HepG2 (cell line): Measurements from ENCODE around the gene PTH1R. TPM values are rescaled to one million over a fixed set of nuclear protein-coding genes. Genes with fewer than 3 reads are reported as not detected.

Source experiments
- ATAC-seq: fragments of 200-7000 bp; cut with Tn5 transposase; 3 replicates; pipeline ENCODE4 v1.9.1; 2020; ENCODE audit warnings: mild to moderate bottlenecking, moderate library complexity
- BruUV-seq: library from RNA; stranded (reverse); fragments of 400-500 nt; replicated peaks from 2 replicates; lab custom pipeline; 2021; lab: Mats Ljungman, UMichigan
- CTCF ChIA-PET: fragments of 300-600 bp; formaldehyde crosslinking; extraction: SDS; loops from one replicate; lab custom pipeline; 2021; ENCODE audit warnings: low total read pairs, inconsistent platforms, low intra/inter-chr PET ratio; lab: Yijun Ruan, JAX
- POLR2A ChIA-PET: fragments of 350-600 bp; sonication (Branson Sonifier 250); formaldehyde crosslinking; loops from one replicate; lab custom pipeline; 2020; ENCODE audit warnings: antibody characterized with exemption, inconsistent platforms; lab: Yijun Ruan, JAX
- DNase-seq: peaks from one replicate; pipeline ENCODE4 v3.0.0-alpha.2; 2015; ENCODE audit warnings: low spot score
- FAIRE-seq: peaks from 3 replicates; lab custom pipeline; 2011; peaks lifted over from hg19 to GRCh38; lab: Jason Lieb, UNC
- H2AFZ ChIP-seq: one replicate; pipeline ENCODE4 v1.6.1; 2011; ENCODE audit warnings: low read length, inconsistent platforms
- H3K27ac ChIP-seq: fragments of 300-600 bp; 3 replicates; pipeline ENCODE4 v1.8.0; 2011; ENCODE audit warnings: mixed run types, mild to moderate bottlenecking, mixed read lengths, low read length, inconsistent platforms; ENCODE audit not compliant: insufficient read depth; ENCODE audit errors: extremely low read length
- H3K27me3 ChIP-seq, 2 experiments: fragments of 200-600 bp in 1 of 2; 2 replicates in 1 of 2; 3 replicates in 1 of 2; pipeline versions ENCODE4 v1.6.0 to v1.8.0; 2011; ENCODE audit warnings: low read length in 2 of 2, mild to moderate bottlenecking in 2 of 2, moderate library complexity in 2 of 2, inconsistent platforms in 1 of 2; ENCODE audit not compliant: insufficient read depth in 2 of 2, control insufficient read depth in 1 of 2
- H3K36me3 ChIP-seq, 2 experiments: fragments of 200-600 bp in 1 of 2; replicated peaks in 1 of 2; 2 replicates in 1 of 2; 3 replicates in 1 of 2; pipeline versions ENCODE4 v1.5.1 to v1.8.0; 2011; ENCODE audit warnings: low read length in 2 of 2, inconsistent platforms in 1 of 2; ENCODE audit not compliant: insufficient read depth in 2 of 2, control insufficient read depth in 1 of 2
- H3K4me1 ChIP-seq: 2 replicates; pipeline ENCODE4 v1.5.1; 2012; ENCODE audit warnings: low read length, inconsistent platforms; ENCODE audit not compliant: insufficient read depth
- H3K4me2 ChIP-seq: 2 replicates; pipeline ENCODE4 v1.6.0; 2011; ENCODE audit warnings: low read depth, low read length, inconsistent platforms
- H3K4me3 ChIP-seq, 3 experiments: fragments of 200-600 bp in 1 of 3; sonication (generic), shearing (Covaris generic) in 1 of 3; replicated peaks in 1 of 3; 2 replicates each; pipeline ENCODE4 v1.5.1; 2011 to 2016; ENCODE audit warnings: low read length in 3 of 3, inconsistent platforms in 2 of 3, low read depth in 2 of 3, mild to moderate bottlenecking in 2 of 3, control low read depth in 1 of 3, mixed read lengths in 1 of 3; ENCODE audit not compliant: insufficient read depth in 1 of 3
- H3K79me2 ChIP-seq: one replicate; pipeline ENCODE4 v1.6.1; 2011; ENCODE audit warnings: low read length, inconsistent platforms; ENCODE audit not compliant: insufficient read depth
- H3K9ac ChIP-seq: 2 replicates; pipeline ENCODE4 v1.6.0; 2011; ENCODE audit warnings: mild to moderate bottlenecking, low read depth, low read length, inconsistent platforms; ENCODE audit not compliant: insufficient read depth
- H3K9me3 ChIP-seq: 2 replicates; pipeline ENCODE4 v1.5.1; 2012; ENCODE audit warnings: mild to moderate bottlenecking, low read length
- H4K20me1 ChIP-seq: 2 replicates; pipeline ENCODE4 v1.6.0; 2011; ENCODE audit warnings: inconsistent platforms, mild to moderate bottlenecking, low read length, moderate library complexity; ENCODE audit not compliant: insufficient read depth
- NFE2L2 ChIP-seq: fragments of 150-350 bp; IDR thresholded peaks from 2 replicates; pipeline ENCODE4 v1.6.1; 2014; ENCODE audit warnings: low read length
- RFX5 ChIP-seq: IDR thresholded peaks from 2 replicates; pipeline ENCODE4 v1.6.1; 2011; ENCODE audit warnings: low read depth, low read length, improper control_type of control experiment
- RNF2 ChIP-seq: fragments of 450-650 bp; conservative IDR thresholded peaks from 2 replicates; pipeline ENCODE4 v1.6.1; 2016; ENCODE audit warnings: low read depth
- SMARCC2 ChIP-seq: fragments of 450-650 bp; IDR thresholded peaks from 2 replicates; pipeline ENCODE4 v1.6.1; 2017; ENCODE audit warnings: antibody characterized with exemption, mild to moderate bottlenecking
- SP5 ChIP-seq: IDR thresholded peaks from 2 replicates; pipeline ENCODE4 v1.6.1; 2016; ENCODE audit warnings: low read depth, borderline replicate concordance
- ZNF3 ChIP-seq: IDR thresholded peaks from 2 replicates; pipeline ENCODE4 v1.7.0; 2017; ENCODE audit warnings: inconsistent platforms
- WGBS: methylation state at CpG from one replicate; pipeline ENCODE4 v1.1.6; 2017; ENCODE audit warnings: low lambda C conversion rate; 5-methylcytosine and 5-hydroxymethylcytosine counted together
- in situ Hi-C: cut with HindIII; loops from 2 replicates; pipeline ENCODE4 v1.10.0; 2017; ENCODE audit warnings: low pct_unique_long_range_greater_than_20kb; ENCODE audit not compliant: extremely low pct_ligation_motif_present
- intact Hi-C: fragments of 100-400 bp; cut with micrococcal nuclease; formaldehyde crosslinking; loops from one replicate; pipeline ENCODE4 v1.10.0; 2022; ENCODE audit not compliant: unreplicated experiment
- polyA plus RNA-seq, 8 experiments: library from polyadenylated mRNA; depleted of rRNA in 3 of 8; stranded (reverse) in 7 of 8; unstranded in 1 of 8; fragments of >200 nt; fragmentation: Illumina TruSeq in 4 of 8; extraction: Trizol in 4 of 8; gene quantifications; 2 replicates each; pipeline versions ENCODE4 v1.2.1 to v1.2.3, GENCODE V29; 2011 to 2016; ENCODE audit warnings: low read depth in 4 of 8, missing spikeins in 1 of 8, mixed read lengths in 1 of 8; ENCODE audit not compliant: insufficient read depth in 1 of 8
- total RNA-seq, 5 experiments: library from RNA; depleted of rRNA; stranded (reverse); fragments of >200 nt; fragmentation: Illumina TruSeq; extraction: Trizol; gene quantifications; 2 replicates each; pipeline ENCODE4 v1.2.3, GENCODE V29; 2016; ENCODE audit warnings: low read depth in 1 of 5
- TF ChIP-seq, protein P1 (sequence below): IDR thresholded peaks from 2 replicates; pipeline ENCODE4 v1.6.1; 2012; ENCODE audit warnings: low read depth, low read length, improper control_type of control experiment
- TF ChIP-seq, protein P2 (sequence below): sonication (generic); formaldehyde crosslinking; conservative IDR thresholded peaks from 2 replicates; pipeline ENCODE4 v1.4.0; 2020; ENCODE audit warnings: missing genetic modification reagents
- TF ChIP-seq, protein P3 (sequence below): sonication (generic); formaldehyde crosslinking; IDR thresholded peaks from 2 replicates; pipeline ENCODE4 v1.8.0; 2022; ENCODE audit warnings: missing genetic modification reagents, mild to moderate bottlenecking, moderate library complexity, borderline replicate concordance

Gene PTH1R
- total and polyA plus RNA-seq, 2 of the 13 experiments (the other 11 are each of a cell fraction or from before 2014, with no cell fraction given), result not detected

DNA sequence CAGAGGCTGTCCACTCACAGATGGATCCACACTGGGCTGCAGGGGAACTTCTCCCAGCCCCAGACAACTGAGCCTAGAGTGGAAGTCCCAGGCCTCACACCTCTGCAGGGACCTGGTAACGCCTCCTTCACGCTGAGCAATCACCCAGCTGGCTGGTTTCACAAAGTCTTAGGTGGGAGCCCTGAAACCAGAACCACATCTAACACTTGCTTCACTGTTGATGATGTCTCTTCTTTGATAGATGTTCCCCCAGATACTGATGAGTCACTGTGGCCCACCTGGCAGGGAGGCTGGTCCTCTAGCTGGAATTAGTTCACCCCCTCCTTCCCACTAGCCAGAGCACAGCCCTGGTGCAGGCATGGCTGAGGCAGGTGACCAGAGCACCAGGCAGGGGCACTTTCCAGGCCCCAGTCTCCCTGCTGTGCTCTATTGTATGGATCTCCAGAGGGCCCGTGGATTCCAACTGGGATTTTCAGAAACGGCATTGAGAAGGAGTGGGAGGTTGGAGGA, 47.8 kb upstream of the PTH1R start:
- Histone ChIP-seq H3K4me2 (no peak overlapping the region), H2AFZ (no peak overlapping the region), H3K27me3 (0 out of 5 replicates have a peak, but pooled peaks cover 0 to 6% of the 10 kb centered on the region in 2 experiments), H3K9me3 (no peaks in the 10 kb centered on the region), H3K27ac (no peak overlapping the region), H3K4me3 (no peak overlapping the region), H3K79me2 (no peaks in the 10 kb centered on the region), H3K4me1 (no peaks in the 10 kb centered on the region), H3K36me3 (no peaks in the 10 kb centered on the region), H4K20me1 (no peaks in the 10 kb centered on the region), H3K9ac (no peak overlapping the region)
- in situ Hi-C loops, result no loop called here
- no TSS peak for BruUV-seq
- 0% methylated on average over 4 of the region's 4 CpGs for WGBS
- no peak for FAIRE-seq
- TF ChIP-seq RNF2, result no peak
- TF ChIP-seq, protein P1, sequence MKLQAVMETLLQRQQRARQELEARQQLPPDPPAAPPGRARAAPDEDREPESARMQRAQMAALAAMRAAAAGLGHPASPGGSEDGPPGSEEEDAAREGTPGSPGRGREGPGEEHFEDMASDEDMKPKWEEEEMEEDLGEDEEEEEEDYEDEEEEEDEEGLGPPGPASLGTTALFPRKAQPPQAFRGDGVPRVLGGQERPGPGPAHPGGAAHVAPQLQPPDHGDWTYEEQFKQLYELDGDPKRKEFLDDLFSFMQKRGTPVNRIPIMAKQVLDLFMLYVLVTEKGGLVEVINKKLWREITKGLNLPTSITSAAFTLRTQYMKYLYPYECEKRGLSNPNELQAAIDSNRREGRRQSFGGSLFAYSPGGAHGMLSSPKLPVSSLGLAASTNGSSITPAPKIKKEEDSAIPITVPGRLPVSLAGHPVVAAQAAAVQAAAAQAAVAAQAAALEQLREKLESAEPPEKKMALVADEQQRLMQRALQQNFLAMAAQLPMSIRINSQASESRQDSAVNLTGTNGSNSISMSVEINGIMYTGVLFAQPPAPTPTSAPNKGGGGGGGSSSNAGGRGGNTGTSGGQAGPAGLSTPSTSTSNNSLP, result no peak
- TF ChIP-seq NFE2L2, result peak; percentile 8; the same call in 1 of the 2 replicates
- TF ChIP-seq ZNF3 (CRISPR knock-in tag), result no peak
- no peak for TF ChIP-seq SP5 (CRISPR knock-in tag)
- TF ChIP-seq, protein P2, sequence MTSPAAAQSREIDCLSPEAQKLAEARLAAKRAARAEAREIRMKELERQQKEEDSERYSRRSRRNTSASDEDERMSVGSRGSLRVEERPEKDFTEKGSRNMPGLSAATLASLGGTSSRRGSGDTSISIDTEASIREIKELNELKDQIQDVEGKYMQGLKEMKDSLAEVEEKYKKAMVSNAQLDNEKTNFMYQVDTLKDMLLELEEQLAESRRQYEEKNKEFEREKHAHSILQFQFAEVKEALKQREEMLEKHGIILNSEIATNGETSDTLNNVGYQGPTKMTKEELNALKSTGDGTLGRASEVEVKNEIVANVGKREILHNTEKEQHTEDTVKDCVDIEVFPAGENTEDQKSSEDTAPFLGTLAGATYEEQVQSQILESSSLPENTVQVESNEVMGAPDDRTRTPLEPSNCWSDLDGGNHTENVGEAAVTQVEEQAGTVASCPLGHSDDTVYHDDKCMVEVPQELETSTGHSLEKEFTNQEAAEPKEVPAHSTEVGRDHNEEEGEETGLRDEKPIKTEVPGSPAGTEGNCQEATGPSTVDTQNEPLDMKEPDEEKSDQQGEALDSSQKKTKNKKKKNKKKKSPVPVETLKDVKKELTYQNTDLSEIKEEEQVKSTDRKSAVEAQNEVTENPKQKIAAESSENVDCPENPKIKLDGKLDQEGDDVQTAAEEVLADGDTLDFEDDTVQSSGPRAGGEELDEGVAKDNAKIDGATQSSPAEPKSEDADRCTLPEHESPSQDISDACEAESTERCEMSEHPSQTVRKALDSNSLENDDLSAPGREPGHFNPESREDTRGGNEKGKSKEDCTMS, result no peak
- peak; percentile 57; the same call in 1 of the 2 replicates for TF ChIP-seq RFX5
- TF ChIP-seq, protein P3, sequence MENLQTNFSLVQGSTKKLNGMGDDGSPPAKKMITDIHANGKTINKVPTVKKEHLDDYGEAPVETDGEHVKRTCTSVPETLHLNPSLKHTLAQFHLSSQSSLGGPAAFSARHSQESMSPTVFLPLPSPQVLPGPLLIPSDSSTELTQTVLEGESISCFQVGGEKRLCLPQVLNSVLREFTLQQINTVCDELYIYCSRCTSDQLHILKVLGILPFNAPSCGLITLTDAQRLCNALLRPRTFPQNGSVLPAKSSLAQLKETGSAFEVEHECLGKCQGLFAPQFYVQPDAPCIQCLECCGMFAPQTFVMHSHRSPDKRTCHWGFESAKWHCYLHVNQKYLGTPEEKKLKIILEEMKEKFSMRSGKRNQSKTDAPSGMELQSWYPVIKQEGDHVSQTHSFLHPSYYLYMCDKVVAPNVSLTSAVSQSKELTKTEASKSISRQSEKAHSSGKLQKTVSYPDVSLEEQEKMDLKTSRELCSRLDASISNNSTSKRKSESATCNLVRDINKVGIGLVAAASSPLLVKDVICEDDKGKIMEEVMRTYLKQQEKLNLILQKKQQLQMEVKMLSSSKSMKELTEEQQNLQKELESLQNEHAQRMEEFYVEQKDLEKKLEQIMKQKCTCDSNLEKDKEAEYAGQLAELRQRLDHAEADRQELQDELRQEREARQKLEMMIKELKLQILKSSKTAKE (CRISPR knock-in tag), result no peak
- TF ChIP-seq SMARCC2, result no peak
- no peak for DNase-seq
- ChIA-PET CTCF (no interaction called here), POLR2A (no interaction called here)
- no peak for ATAC-seq
- intact Hi-C loops, result no loop called here
